ENCODE results near the gene ELL2.

The ELL2 gene

GRCh38 chr5:95892784-95893354 lies 68.8 kb downstream of the ELL2 start:
- H3K4me3 ChIP-seq (ENCODE audit: low read length), result no peak overlapping the region
- peaks cover 5% of the 10 kb centered on the region for H3K36me3 ChIP-seq (ENCODE audit: control insufficient read depth, insufficient read depth, low read length)
- H3K27me3 ChIP-seq (ENCODE audit: control insufficient read depth, insufficient read depth, low read length), result no peaks in the 10 kb centered on the region
- H3K9ac ChIP-seq (ENCODE audit: low read length), result no peak overlapping the region
- no peak overlapping the region for H3K27ac ChIP-seq (ENCODE audit: low read depth, low read length)
- H3K4me1 ChIP-seq (ENCODE audit: control insufficient read depth, insufficient read depth, low read length), result no peaks in the 10 kb centered on the region

- Histone ChIP-seq H3K36me3 (ENCODE audit: control insufficient read depth, insufficient read depth, low read length) (peaks cover 5% of the 10 kb centered on the region), H3K27me3 (ENCODE audit: control insufficient read depth, insufficient read depth, low read length) (no peaks in the 10 kb centered on the region), H3K4me1 (ENCODE audit: control insufficient read depth, insufficient read depth, low read length) (no peaks in the 10 kb centered on the region), H3K4me3 (ENCODE audit: low read length) (no peak overlapping the region), H3K27ac (ENCODE audit: low read depth, low read length) (no peak overlapping the region), H3K9ac (ENCODE audit: low read length) (no peak overlapping the region)
These were observed 70.2 kb downstream of the ELL2 start for GRCh38 chr5:95891499-95891898.

- H3K4me3 ChIP-seq (ENCODE audit: low read length), result no peak overlapping the region
- H3K27ac ChIP-seq (ENCODE audit: low read depth, low read length), result no peak overlapping the region
These were observed 72.6 kb downstream of the ELL2 start for GRCh38 chr5:95889076-95889475.

GRCh38 chr5:95887977-95888376 lies 73.7 kb downstream of the ELL2 start:
- peaks cover 5% of the 10 kb centered on the region for H3K36me3 ChIP-seq (ENCODE audit: control insufficient read depth, insufficient read depth, low read length)
- no peak overlapping the region for H3K27ac ChIP-seq (ENCODE audit: low read depth, low read length)
- H3K4me3 ChIP-seq (ENCODE audit: low read length), result no peak overlapping the region
- H3K4me1 ChIP-seq (ENCODE audit: control insufficient read depth, insufficient read depth, low read length), result no peaks in the 10 kb centered on the region
- no peak overlapping the region for H3K9ac ChIP-seq (ENCODE audit: low read length)
- no peaks in the 10 kb centered on the region for H3K27me3 ChIP-seq (ENCODE audit: control insufficient read depth, insufficient read depth, low read length)

More at GRCh38 chr5:95889076-95889475, 72.6 kb downstream of the ELL2 start:
- Histone ChIP-seq H3K27me3 (ENCODE audit: control insufficient read depth, insufficient read depth, low read length) (no peaks in the 10 kb centered on the region), H3K36me3 (ENCODE audit: control insufficient read depth, insufficient read depth, low read length) (peaks cover 5% of the 10 kb centered on the region), H3K4me1 (ENCODE audit: control insufficient read depth, insufficient read depth, low read length) (no peaks in the 10 kb centered on the region), H3K9ac (ENCODE audit: low read length) (no peak overlapping the region)

GRCh38 chr5:95886340-95887044 lies 75.2 kb downstream of the ELL2 start:
- Histone ChIP-seq H3K36me3 (ENCODE audit: control insufficient read depth, insufficient read depth, low read length) (peaks cover 5% of the 10 kb centered on the region), H3K27me3 (ENCODE audit: control insufficient read depth, insufficient read depth, low read length) (no peaks in the 10 kb centered on the region), H3K9ac (ENCODE audit: low read length) (no peak overlapping the region), H3K4me3 (ENCODE audit: low read length) (no peak overlapping the region), H3K27ac (ENCODE audit: low read depth, low read length) (no peak overlapping the region), H3K4me1 (ENCODE audit: control insufficient read depth, insufficient read depth, low read length) (no peaks in the 10 kb centered on the region)

- H3K4me3 ChIP-seq (ENCODE audit: low read length), result no peak overlapping the region
- peaks cover 5% of the 10 kb centered on the region for H3K36me3 ChIP-seq (ENCODE audit: control insufficient read depth, insufficient read depth, low read length)
- no peak overlapping the region for H3K27ac ChIP-seq (ENCODE audit: low read depth, low read length)
- no peaks in the 10 kb centered on the region for H3K27me3 ChIP-seq (ENCODE audit: control insufficient read depth, insufficient read depth, low read length)
- no peaks in the 10 kb centered on the region for H3K4me1 ChIP-seq (ENCODE audit: control insufficient read depth, insufficient read depth, low read length)
- no peak overlapping the region for H3K9ac ChIP-seq (ENCODE audit: low read length)
These were observed 77.1 kb downstream of the ELL2 start for GRCh38 chr5:95884511-95884910.

GRCh38 chr5:95884017-95884325 lies 77.7 kb downstream of the ELL2 start:
- no peak overlapping the region for H3K4me3 ChIP-seq (ENCODE audit: low read length)
- no peaks in the 10 kb centered on the region for H3K27me3 ChIP-seq (ENCODE audit: control insufficient read depth, insufficient read depth, low read length)
- no peak overlapping the region for H3K27ac ChIP-seq (ENCODE audit: low read depth, low read length)
- H3K9ac ChIP-seq (ENCODE audit: low read length), result no peak overlapping the region
- H3K4me1 ChIP-seq (ENCODE audit: control insufficient read depth, insufficient read depth, low read length), result no peaks in the 10 kb centered on the region
- peaks cover 5% of the 10 kb centered on the region for H3K36me3 ChIP-seq (ENCODE audit: control insufficient read depth, insufficient read depth, low read length)

GRCh38 chr5:95883185-95884016 lies 78.2 kb downstream of the ELL2 start:
- Histone ChIP-seq H3K27ac (ENCODE audit: low read depth, low read length) (no peak overlapping the region), H3K4me3 (ENCODE audit: low read length) (no peak overlapping the region), H3K9ac (ENCODE audit: low read length) (no peak overlapping the region), H3K4me1 (ENCODE audit: control insufficient read depth, insufficient read depth, low read length) (no peaks in the 10 kb centered on the region), H3K36me3 (ENCODE audit: control insufficient read depth, insufficient read depth, low read length) (peaks cover 5% of the 10 kb centered on the region), H3K27me3 (ENCODE audit: control insufficient read depth, insufficient read depth, low read length) (no peaks in the 10 kb centered on the region)

GRCh38 chr5:95881833-95882232 lies 79.8 kb downstream of the ELL2 start:
- H3K4me1 ChIP-seq (ENCODE audit: control insufficient read depth, insufficient read depth, low read length), result no peaks in the 10 kb centered on the region
- H3K27ac ChIP-seq (ENCODE audit: low read depth, low read length), result no peak overlapping the region
- no peak overlapping the region for H3K9ac ChIP-seq (ENCODE audit: low read length)
- H3K4me3 ChIP-seq (ENCODE audit: low read length), result no peak overlapping the region
- H3K36me3 ChIP-seq (ENCODE audit: control insufficient read depth, insufficient read depth, low read length), result peaks cover 2% of the 10 kb centered on the region
- no peaks in the 10 kb centered on the region for H3K27me3 ChIP-seq (ENCODE audit: control insufficient read depth, insufficient read depth, low read length)

GRCh38 chr5:95880081-95880926 lies 81.3 kb downstream of the ELL2 start:
- no peaks in the 10 kb centered on the region for H3K4me1 ChIP-seq (ENCODE audit: control insufficient read depth, insufficient read depth, low read length)
- H3K36me3 ChIP-seq (ENCODE audit: control insufficient read depth, insufficient read depth, low read length), result peaks cover 2% of the 10 kb centered on the region
- H3K27me3 ChIP-seq (ENCODE audit: control insufficient read depth, insufficient read depth, low read length), result no peaks in the 10 kb centered on the region
- no peak overlapping the region for H3K4me3 ChIP-seq (ENCODE audit: low read length)
- no peak overlapping the region for H3K9ac ChIP-seq (ENCODE audit: low read length)
- H3K27ac ChIP-seq (ENCODE audit: low read depth, low read length), result no peak overlapping the region

- H3K27me3 ChIP-seq (ENCODE audit: control insufficient read depth, insufficient read depth, low read length), result no peaks in the 10 kb centered on the region
- no peak overlapping the region for H3K9ac ChIP-seq (ENCODE audit: low read length)
- H3K27ac ChIP-seq (ENCODE audit: low read depth, low read length), result no peak overlapping the region
- peaks cover under 1% of the 10 kb centered on the region for H3K36me3 ChIP-seq (ENCODE audit: control insufficient read depth, insufficient read depth, low read length)
- H3K4me1 ChIP-seq (ENCODE audit: control insufficient read depth, insufficient read depth, low read length), result no peaks in the 10 kb centered on the region
- no peak overlapping the region for H3K4me3 ChIP-seq (ENCODE audit: low read length)
These were observed 82.0 kb downstream of the ELL2 start for GRCh38 chr5:95879661-95880060.

Measured in rectal smooth muscle tissue (tissue), 1 donor.